Measurements from ENCODE around the gene ASF1A.
A peak's percentile ranks its signal among the peaks of the same experiment; 100 is the strongest.

The ASF1A gene

DNA sequence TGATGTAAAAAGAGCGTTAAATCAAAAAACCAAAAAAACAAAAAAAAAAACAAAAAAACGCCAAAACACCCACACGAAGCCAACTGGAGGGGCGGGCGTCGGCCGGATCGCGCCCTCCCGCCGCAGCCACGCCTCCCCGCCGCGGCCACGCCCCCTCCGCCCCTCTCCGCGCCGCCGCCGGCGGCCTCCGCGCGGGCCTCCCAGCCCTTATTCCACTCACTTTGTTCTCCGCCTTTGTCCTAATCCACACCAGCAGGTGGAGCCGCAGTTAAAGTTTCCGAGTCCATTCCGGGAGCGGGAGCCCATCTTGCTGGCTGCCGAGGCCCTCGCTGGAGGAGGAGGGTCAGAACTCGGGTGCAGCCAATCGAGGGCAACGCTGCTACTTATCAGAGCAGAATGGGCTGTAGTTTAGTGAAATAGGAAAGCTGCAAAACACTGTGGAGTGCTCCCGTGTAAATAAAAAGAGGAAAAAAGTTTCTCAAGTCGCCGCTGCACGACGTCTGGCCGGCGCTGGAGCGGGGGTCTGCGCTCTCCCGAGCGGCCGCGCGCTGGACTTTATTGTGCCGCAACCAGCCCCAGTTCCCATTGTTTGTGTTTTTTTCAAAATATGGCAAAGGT, at the start of gene ASF1A:
ASF1A (plus strand) TSS at position 346 of the 618 bp plus-strand sequence; CDS start at position 608, 262 bp downstream.
- in situ Hi-C loops (cut with HindIII; ENCODE audit: low pct_ligation_motif_present, low sequenced_read_pairs): no loop called here
- Histone ChIP-seq H3K4me3 (ENCODE audit: low read depth, low read length) (peak within 1 kb of the TSS; percentile 90), H3K27me3 (replicated peaks) (no peaks in the 10 kb centered on the region), H3K27ac (peak within 1 kb of the TSS; percentile 93), H3K36me3 (replicated peaks) (no peaks in the 10 kb centered on the region)
- TF ChIP-seq CTCF (IDR thresholded peaks at IDR 0.05; ENCODE audit: low read depth, low read length, missing control alignments): peak; percentile 73
- peak; percentile 98 for DNase-seq

DNA sequence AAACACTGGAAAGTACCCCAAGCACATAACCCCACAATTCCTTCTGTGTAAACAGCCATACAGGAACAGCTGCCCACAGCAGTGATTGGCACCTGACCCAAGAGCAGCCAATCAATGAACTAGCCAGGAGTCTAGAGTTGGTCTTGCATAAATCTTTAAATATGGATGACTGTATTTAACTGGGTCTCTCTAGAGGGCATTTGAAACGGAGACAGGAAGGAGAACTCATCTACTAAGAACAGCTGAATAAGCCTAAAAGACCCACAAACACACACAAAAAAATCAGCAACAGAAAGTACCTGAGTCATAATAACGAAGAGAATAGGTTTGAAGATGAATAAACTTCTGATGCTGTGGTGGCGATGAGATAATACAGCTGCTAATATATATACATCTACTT, 49.0 kb upstream of the ASF1A start:
- Histone ChIP-seq H3K27me3 (replicated peaks) (no peaks in the 10 kb centered on the region), H3K27ac (no peak overlapping the region), H3K36me3 (replicated peaks) (no peaks in the 10 kb centered on the region), H3K4me3 (ENCODE audit: low read depth, low read length) (no peak overlapping the region)
- in situ Hi-C loops (cut with HindIII; ENCODE audit: low pct_ligation_motif_present, low sequenced_read_pairs): no loop called here
- no peak for TF ChIP-seq CTCF (IDR thresholded peaks at IDR 0.05; ENCODE audit: low read depth, low read length, missing control alignments)
- no peak for DNase-seq

- TF ChIP-seq CTCF (IDR thresholded peaks at IDR 0.05; ENCODE audit: low read depth, low read length, missing control alignments): no peak
- no peak for DNase-seq
- in situ Hi-C loops (cut with HindIII; ENCODE audit: low pct_ligation_motif_present, low sequenced_read_pairs): no loop called here
These were observed 40.5 kb upstream of the ASF1A start for GRCh38 chr6:118853408-118853807.

DNA sequence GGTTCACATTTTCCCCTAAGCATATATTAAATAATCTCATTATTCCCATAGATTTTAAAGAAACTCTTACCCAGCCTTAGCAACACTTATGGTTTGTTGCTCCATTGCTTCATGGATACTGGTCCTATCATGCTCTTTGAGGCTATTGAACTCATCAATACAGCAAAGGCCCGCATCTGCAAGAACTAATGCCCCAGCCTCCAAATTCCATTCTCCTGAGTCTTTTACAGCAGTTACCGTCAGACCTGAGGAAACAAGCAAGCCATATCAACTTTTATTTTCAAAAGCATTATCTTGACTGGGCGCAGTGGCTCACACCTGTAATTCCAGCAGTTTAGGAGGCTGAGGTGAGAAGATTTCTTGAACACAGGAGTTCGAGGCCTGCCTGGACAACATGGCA, 37.7 kb upstream of the ASF1A start:
- no peak for TF ChIP-seq CTCF (IDR thresholded peaks at IDR 0.05; ENCODE audit: low read depth, low read length, missing control alignments)
- H3K27me3 ChIP-seq (replicated peaks): no peaks in the 10 kb centered on the region
- in situ Hi-C loops (cut with HindIII; ENCODE audit: low pct_ligation_motif_present, low sequenced_read_pairs): no loop called here
- no peaks in the 10 kb centered on the region for H3K36me3 ChIP-seq (replicated peaks)
- no peak overlapping the region for H3K27ac ChIP-seq
- H3K4me3 ChIP-seq (ENCODE audit: low read depth, low read length): no peak overlapping the region
- no peak for DNase-seq

More at GRCh38 chr6:118853408-118853807, 40.5 kb upstream of the ASF1A start:
- Histone ChIP-seq H3K27me3 (replicated peaks) (no peaks in the 10 kb centered on the region), H3K27ac (no peak overlapping the region), H3K36me3 (replicated peaks) (no peaks in the 10 kb centered on the region), H3K4me3 (ENCODE audit: low read depth, low read length) (no peak overlapping the region)

DNA sequence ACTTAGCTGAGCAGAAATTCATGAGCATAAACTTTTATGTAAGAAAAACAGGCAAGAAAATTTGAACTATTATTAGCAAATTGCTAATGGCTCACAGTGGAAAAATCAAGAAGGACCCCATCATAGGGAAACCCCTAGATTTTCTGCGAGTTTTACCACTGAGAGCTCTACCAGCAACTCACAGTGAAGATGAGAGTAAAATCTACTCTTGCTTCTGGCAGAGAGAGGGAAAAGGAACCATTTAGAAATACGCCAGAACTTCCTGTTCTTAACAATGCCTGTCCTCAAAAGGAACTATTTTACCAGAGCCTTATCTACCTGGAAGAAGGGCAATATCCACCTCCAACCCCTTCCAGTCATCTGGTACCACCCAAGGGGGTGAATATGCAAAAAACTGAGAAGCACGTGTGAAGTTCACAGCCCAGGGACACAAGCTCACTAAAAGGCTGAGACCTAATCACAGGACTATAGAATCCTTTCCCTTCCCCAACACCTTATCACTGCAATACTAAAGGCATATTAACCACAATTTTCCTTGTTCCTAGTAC, 34.4 kb upstream of the ASF1A start:
- H3K27ac ChIP-seq: no peak overlapping the region
- H3K36me3 ChIP-seq (replicated peaks): no peaks in the 10 kb centered on the region

More for the DNA sequence above, 34.4 kb upstream of the ASF1A start:
- Histone ChIP-seq H3K27me3 (replicated peaks) (no peaks in the 10 kb centered on the region), H3K4me3 (ENCODE audit: low read depth, low read length) (no peak overlapping the region)
- in situ Hi-C loops (cut with HindIII; ENCODE audit: low pct_ligation_motif_present, low sequenced_read_pairs): no loop called here
- no peak for DNase-seq
- no peak for TF ChIP-seq CTCF (IDR thresholded peaks at IDR 0.05; ENCODE audit: low read depth, low read length, missing control alignments)
